Lung (tissue), 12 donors: ENCODE measurements around the gene CHM. TPM values are rescaled to one million over a fixed set of nuclear protein-coding genes. Genes with fewer than 3 reads are reported as not detected.

Source experiments
- ATAC-seq: fragments of 200-7000 bp; cut with Tn5 transposase; one replicate; pipeline ENCODE4 v1.9.1; 2020; ENCODE audit warnings: moderate number of reproducible peaks; ENCODE audit not compliant: insufficient read depth, low FRiP score
- DNase-seq, 3 donors: peaks; one replicate each; pipeline ENCODE4 v3.0.0-alpha.2; 2013 to 2017
- H3K27ac ChIP-seq, 2 donors: one replicate each; pipeline ENCODE4 v1.5.1; 2013; ENCODE audit warnings: mild to moderate bottlenecking in 2 of 2, moderate library complexity in 2 of 2, control low read depth in 1 of 2, inconsistent platforms in 1 of 2, low read depth in 1 of 2, low read length in 1 of 2
- H3K27me3 ChIP-seq, 3 donors: one replicate each; pipeline ENCODE4 v1.5.1; 2013; ENCODE audit warnings: low read length in 2 of 3; ENCODE audit not compliant: control insufficient read depth in 3 of 3, insufficient read depth in 3 of 3
- H3K36me3 ChIP-seq, 4 donors: one replicate each; pipeline ENCODE4 v1.5.1; 2013; ENCODE audit warnings: low read length in 4 of 4, mild to moderate bottlenecking in 1 of 4, moderate library complexity in 1 of 4; ENCODE audit not compliant: control insufficient read depth in 4 of 4, insufficient read depth in 4 of 4
- H3K4me1 ChIP-seq, 5 donors: one replicate each; pipeline ENCODE4 v1.5.1; 2013; ENCODE audit warnings: low read length in 5 of 5, mild to moderate bottlenecking in 2 of 5, moderate library complexity in 1 of 5; ENCODE audit not compliant: control insufficient read depth in 5 of 5, insufficient read depth in 5 of 5
- H3K4me3 ChIP-seq: one replicate; pipeline ENCODE4 v1.5.1; 2013; ENCODE audit warnings: mild to moderate bottlenecking, control low read depth, moderate library complexity
- H3K9ac ChIP-seq, 2 donors: one replicate each; pipeline ENCODE4 v1.5.1; 2013; ENCODE audit warnings: low read length in 2 of 2, control low read depth in 1 of 2; ENCODE audit not compliant: insufficient read depth in 1 of 2
- H3K9me3 ChIP-seq, 4 donors: one replicate each; pipeline ENCODE4 v1.5.1; 2013; ENCODE audit warnings: low read length in 3 of 4, mild to moderate bottlenecking in 1 of 4, moderate library complexity in 1 of 4; ENCODE audit not compliant: control insufficient read depth in 4 of 4, insufficient read depth in 3 of 4
- WGBS, 2 donors: extraction: QIAGEN DNeasy Blood & Tissue Kit; methylation state at CpG; one replicate each; pipeline ENCODE4 v1.1.7; 2013; 5-methylcytosine and 5-hydroxymethylcytosine counted together
- polyA plus RNA-seq, 2 donors: library from polyadenylated mRNA; stranded (reverse); fragments of 200-250 nt; gene quantifications; one replicate each; pipeline ENCODE4 v1.2.1, GENCODE V29; 2013
- total RNA-seq, 2 donors: library from RNA; depleted of rRNA in 1 of 2; stranded (reverse); fragments of >200 nt in 1 of 2; gene quantifications; one replicate each; pipeline ENCODE4 v1.2.1, GENCODE V29; 2014 to 2021
- TF ChIP-seq, protein P1 (sequence below): IDR thresholded peaks from 2 replicates; pipeline ENCODE4 v1.5.1; 2012; ENCODE audit warnings: mild to moderate bottlenecking; ENCODE audit errors: control extremely low read depth, extremely low read depth
- donor health status: control.
- donor health status: control.
- donor health status: Bipolar disorder and iron deficiency.
- donor health status: healthy.
- donor health status: DM: yes; HTN: yes; CAD: no.

Gene CHM
- total and polyA plus RNA-seq, 4 donors: 9.2 to 44.8 (median 12.0) TPM

DNA sequence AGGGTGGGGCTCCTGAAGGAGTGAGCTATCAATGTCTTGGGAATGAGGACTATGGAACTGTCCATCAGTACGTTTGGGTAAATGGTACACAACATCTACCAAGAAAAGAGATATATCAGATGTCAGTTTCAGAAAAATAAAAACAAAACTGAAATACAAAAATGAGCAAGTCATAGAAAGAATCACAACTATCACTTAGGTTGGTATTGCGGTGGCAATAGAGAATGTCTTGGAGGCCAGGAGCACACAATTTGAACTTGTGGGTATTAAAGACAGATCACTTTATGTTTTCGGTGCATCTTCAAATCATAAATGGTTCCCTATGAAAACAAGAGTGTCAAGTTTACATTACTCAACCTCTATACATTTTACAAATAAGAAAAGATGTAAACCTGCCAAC, 176.8 kb downstream of the CHM start:
- H3K9ac ChIP-seq: no peak overlapping the region
- no peaks in the 10 kb centered on the region for H3K27me3 ChIP-seq
- DNase-seq (no peak), ATAC-seq (no peak)
- WGBS, 2 donors: 88 to 100% methylated on average over 3 of the region's 3 CpGs
- no peaks in the 10 kb centered on the region for H3K4me1 ChIP-seq
- H3K36me3 ChIP-seq: peaks cover 0 to 6% (median under 1%) of the 10 kb centered on the region in 4 donors
- H3K27ac ChIP-seq: no peak overlapping the region
- TF ChIP-seq, protein P1, sequence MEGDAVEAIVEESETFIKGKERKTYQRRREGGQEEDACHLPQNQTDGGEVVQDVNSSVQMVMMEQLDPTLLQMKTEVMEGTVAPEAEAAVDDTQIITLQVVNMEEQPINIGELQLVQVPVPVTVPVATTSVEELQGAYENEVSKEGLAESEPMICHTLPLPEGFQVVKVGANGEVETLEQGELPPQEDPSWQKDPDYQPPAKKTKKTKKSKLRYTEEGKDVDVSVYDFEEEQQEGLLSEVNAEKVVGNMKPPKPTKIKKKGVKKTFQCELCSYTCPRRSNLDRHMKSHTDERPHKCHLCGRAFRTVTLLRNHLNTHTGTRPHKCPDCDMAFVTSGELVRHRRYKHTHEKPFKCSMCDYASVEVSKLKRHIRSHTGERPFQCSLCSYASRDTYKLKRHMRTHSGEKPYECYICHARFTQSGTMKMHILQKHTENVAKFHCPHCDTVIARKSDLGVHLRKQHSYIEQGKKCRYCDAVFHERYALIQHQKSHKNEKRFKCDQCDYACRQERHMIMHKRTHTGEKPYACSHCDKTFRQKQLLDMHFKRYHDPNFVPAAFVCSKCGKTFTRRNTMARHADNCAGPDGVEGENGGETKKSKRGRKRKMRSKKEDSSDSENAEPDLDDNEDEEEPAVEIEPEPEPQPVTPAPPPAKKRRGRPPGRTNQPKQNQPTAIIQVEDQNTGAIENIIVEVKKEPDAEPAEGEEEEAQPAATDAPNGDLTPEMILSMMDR: no peak
- H3K4me3 ChIP-seq: no peak overlapping the region
- H3K9me3 ChIP-seq: peaks cover 0 to 9% (median 0%) of the 10 kb centered on the region in 4 donors

- Histone ChIP-seq H3K36me3 (peaks cover 0 to 6% (median 2%) of the 10 kb centered on the region in 4 donors), H3K27ac (no peak overlapping the region), H3K9me3 (peaks cover 0 to 9% (median 3%) of the 10 kb centered on the region in 4 donors), H3K27me3 (no peaks in the 10 kb centered on the region), H3K4me1 (no peaks in the 10 kb centered on the region), H3K9ac (no peak overlapping the region), H3K4me3 (no peak overlapping the region)
- TF ChIP-seq, protein P1: no peak
- no peak for DNase-seq
- no peak for ATAC-seq
Measured at GRCh38 chrX:85865324-85865723, 182.0 kb downstream of the CHM start.

DNA sequence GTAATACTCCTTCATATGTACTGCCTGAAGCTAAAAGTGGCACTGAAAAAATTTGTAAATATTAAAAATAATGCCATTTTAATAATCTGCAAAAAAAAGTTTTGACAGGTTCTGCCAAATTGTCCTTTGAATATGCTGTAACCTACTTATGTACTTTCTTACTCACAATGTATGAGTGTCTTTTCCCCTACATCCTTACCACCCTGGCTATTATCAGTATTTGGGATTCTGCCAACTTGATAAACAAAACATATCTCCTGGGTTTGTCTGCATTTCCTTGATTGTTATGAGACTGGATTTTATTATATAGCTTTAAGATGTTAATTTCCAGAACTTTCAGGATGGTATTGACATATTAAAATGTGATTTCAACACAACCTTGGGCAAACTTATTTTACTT, 187.9 kb downstream of the CHM start:
- ATAC-seq (no peak), DNase-seq (peak in 1 of 3 donors; percentile 4)
- Histone ChIP-seq H3K4me1 (no peaks in the 10 kb centered on the region), H3K27ac (no peak overlapping the region), H3K9me3 (no peaks in the 10 kb centered on the region), H3K27me3 (peaks cover 0 to 2% (median 0%) of the 10 kb centered on the region in 3 donors), H3K36me3 (no peaks in the 10 kb centered on the region), H3K9ac (no peak overlapping the region), H3K4me3 (no peak overlapping the region)
- TF ChIP-seq, protein P1: no peak

GRCh38 chrX:85851418-85851817, 195.9 kb downstream of the CHM start:
- H3K36me3 ChIP-seq: no peaks in the 10 kb centered on the region
- TF ChIP-seq, protein P1: peak; percentile 16
- H3K27me3 ChIP-seq: no peaks in the 10 kb centered on the region
- peaks cover 0 to 2% (median 0%) of the 10 kb centered on the region in 4 donors for H3K9me3 ChIP-seq
- no peak overlapping the region for H3K4me3 ChIP-seq
- 28 to 29% methylated on average over 3 of the region's 3 CpGs for WGBS, 2 donors
- no peak overlapping the region for H3K9ac ChIP-seq
- H3K27ac ChIP-seq: no peak overlapping the region
- DNase-seq (peak in 2 of 3 donors; percentile 13 to 18), ATAC-seq (no peak)
- no peaks in the 10 kb centered on the region for H3K4me1 ChIP-seq
